ENCODE data around the gene FOXN3.

DNA sequence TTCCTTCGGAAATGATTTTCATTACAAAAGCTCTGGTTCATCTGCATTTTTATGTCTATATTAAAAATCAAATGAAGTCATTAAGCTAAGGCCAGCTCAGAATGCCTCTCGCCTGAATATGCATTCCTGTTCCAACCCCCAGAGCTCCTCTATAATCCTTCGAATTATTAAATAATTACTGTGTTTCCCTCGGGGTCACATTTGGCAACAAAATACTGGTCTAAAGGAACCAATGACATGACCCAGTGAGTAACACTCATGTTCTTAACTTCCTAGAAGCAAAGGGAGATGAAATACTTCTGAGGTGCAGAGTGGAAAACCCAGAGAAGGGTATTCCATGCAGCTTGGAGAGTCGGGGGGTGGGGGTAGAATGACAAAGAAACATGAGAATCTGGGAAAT is 68.3 kb downstream of the FOXN3 start:
- TF ChIP-seq, protein P1, sequence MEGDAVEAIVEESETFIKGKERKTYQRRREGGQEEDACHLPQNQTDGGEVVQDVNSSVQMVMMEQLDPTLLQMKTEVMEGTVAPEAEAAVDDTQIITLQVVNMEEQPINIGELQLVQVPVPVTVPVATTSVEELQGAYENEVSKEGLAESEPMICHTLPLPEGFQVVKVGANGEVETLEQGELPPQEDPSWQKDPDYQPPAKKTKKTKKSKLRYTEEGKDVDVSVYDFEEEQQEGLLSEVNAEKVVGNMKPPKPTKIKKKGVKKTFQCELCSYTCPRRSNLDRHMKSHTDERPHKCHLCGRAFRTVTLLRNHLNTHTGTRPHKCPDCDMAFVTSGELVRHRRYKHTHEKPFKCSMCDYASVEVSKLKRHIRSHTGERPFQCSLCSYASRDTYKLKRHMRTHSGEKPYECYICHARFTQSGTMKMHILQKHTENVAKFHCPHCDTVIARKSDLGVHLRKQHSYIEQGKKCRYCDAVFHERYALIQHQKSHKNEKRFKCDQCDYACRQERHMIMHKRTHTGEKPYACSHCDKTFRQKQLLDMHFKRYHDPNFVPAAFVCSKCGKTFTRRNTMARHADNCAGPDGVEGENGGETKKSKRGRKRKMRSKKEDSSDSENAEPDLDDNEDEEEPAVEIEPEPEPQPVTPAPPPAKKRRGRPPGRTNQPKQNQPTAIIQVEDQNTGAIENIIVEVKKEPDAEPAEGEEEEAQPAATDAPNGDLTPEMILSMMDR (conservative IDR thresholded peaks at IDR 0.05; ENCODE audit: low read depth in 2 of 2), result no peak
- TF ChIP-seq EZH2 (IDR thresholded peaks at IDR 0.05; ENCODE audit: low read depth, unreplicated experiment) (no peak), POLR2AphosphoS5 (IDR thresholded peaks at IDR 0.05; ENCODE audit: low read depth) (no peak), CREB1 (CRISPR knock-in tag; IDR thresholded peaks at IDR 0.05; ENCODE audit: low read depth) (no peak), EZH2phosphoT487 (IDR thresholded peaks at IDR 0.05; ENCODE audit: unreplicated experiment) (no peak)

Data from GM23338 (cell line).